ENCODE data around the gene EYA2.

The EYA2 gene

DNA sequence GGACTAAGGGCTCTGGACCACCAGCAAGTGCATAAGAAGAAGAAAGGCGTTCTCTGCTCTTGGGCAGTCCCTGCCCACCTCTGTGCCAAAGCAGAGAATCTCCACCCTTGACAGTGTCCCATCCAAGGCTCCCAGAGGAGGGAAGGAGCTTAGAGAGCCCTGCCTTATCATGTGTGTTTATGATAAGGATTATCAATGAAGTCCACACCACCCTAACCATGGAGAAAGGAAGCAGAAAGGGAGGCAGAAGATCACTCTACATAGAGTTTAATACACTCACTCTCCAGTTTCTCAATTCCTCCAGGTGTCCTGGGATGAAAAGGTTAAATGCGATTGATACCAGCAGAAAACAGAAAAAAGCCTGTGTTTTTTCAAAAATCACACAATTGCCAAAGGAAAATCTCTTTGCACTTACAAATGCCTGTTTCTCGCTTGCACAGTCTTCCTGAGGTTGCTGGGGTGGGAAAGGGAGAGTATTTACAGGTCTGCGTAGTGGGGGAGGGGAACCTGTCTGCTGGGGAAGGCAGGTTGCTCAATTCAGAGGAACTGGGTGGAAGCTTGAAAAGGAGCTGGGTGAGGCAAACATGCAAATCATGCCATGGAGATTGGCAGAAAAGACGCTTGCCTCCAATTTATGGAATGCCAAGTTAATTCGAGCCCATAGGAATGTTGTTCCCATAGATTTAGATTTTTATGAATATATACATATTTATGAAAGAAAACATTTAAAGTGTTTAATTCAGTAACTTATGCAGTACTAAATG lies 104.0 kb downstream of the EYA2 start:
- in situ Hi-C loops (cut with HindIII; ENCODE audit: low sequenced_read_pairs) = loop anchor here (5.0 kb wide), 2 partner anchors 51 to 89 kb away; no protein-coding TSS in a partner anchor

DNA sequence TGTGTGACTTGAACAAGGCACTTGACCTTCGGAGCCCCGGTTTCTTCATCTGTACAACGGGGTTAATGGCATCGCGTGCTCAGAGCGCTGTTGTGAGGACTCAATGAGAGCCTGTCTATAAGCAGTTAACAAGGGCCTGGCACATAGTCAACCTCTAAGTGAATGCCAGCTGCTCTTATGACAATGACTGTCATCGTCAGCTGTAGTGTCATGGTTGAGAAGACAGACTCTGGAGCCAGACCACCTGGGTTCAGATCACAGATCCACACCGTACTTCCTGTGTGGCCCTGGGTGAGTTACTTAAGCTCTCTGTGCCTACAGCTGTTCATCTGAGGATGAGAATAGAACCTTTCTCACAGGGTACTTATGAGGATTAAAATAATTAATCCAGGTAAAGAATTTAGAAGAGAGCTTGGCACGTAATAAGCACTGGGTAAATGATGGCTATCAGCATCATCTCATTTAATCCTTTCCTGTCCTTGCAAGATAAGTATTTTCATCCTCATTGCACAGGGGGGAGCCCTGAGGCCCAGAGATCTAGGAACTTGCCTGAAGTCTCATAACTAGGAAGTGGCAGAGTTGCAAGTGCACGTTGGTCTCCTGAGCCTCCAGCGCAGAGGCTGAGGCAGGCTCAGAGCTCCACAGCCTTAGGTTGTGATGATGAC lies 105.3 kb downstream of the EYA2 start:
- in situ Hi-C loops (cut with HindIII; ENCODE audit: low sequenced_read_pairs) = loop anchor here (5.0 kb wide), 2 partner anchors 53 to 87 kb away; no protein-coding TSS in a partner anchor

DNA sequence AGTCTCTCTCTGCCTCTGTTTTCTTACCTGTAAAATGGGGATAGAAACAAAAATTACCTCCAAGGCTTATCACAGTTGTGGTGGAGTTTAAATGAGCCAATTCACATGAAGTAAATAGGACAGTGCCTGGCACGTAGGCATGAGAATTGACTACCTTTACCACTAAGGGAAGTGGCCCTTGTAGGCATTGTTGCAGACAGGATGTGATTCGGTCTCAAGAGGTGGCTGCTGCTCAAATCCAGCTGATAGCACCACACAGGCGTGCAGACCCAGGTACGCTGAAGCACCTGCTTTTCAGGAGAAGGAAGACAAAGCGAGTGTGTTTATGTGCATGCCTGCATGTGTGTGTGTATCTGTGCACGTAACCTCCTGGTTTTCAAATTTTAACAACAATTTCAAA lies 108.6 kb downstream of the EYA2 start:
- in situ Hi-C loops (cut with HindIII; ENCODE audit: low sequenced_read_pairs) = no loop called here

DNA sequence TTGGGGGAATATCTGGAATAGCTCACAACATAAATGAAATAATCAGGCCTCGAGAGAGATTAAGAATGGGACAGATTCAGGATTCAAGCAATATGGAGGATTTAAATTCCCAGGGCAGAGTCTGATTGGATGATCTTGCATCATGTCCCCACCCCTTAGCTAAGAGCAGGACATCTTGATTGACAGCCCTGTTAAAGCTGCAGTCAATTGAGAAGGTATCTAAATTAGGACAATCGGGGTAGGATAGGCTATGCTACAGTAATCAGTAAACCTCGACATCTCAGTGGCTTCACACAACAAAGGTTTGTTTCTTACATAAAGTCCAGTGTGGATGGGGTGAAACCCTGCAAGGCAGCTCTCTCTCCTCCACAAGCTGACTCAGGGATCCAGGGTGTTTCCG lies 109.5 kb downstream of the EYA2 start:
- in situ Hi-C loops (cut with HindIII; ENCODE audit: low sequenced_read_pairs) = no loop called here

GRCh38 chr20:47007826-47008655 lies 113.4 kb downstream of the EYA2 start:
- in situ Hi-C loops (cut with HindIII; ENCODE audit: low sequenced_read_pairs) = no loop called here

GRCh38 chr20:47008842-47009518 lies 114.3 kb downstream of the EYA2 start:
- in situ Hi-C loops (cut with HindIII; ENCODE audit: low sequenced_read_pairs) = no loop called here

GRCh38 chr20:47009784-47010183 lies 115.1 kb downstream of the EYA2 start:
- in situ Hi-C loops (cut with HindIII; ENCODE audit: low sequenced_read_pairs) = no loop called here

DNA sequence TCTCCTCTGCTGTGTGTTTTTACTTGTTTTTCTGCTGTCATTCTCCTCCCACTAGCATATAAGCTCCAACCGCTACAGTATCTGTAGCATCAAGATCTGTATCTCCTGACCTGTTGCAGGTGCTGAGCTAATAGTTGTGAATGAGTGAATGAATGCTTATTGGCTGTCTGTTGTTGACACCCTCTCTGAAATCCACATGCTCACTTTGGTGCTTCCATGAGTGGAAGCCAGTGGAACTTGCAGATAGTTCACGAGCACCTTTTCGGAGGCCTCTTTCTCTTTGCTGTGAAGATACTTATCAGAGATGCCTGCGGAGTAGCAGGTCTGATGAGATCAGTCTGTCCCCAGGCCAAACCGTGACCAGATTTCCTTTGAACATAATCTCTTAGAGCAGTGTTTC lies 117.3 kb downstream of the EYA2 start:
- in situ Hi-C loops (cut with HindIII; ENCODE audit: low sequenced_read_pairs) = no loop called here

GRCh38 chr20:47013606-47014005 lies 119.0 kb downstream of the EYA2 start:
- in situ Hi-C loops (cut with HindIII; ENCODE audit: low sequenced_read_pairs) = no loop called here

GRCh38 chr20:47016068-47016664 lies 121.5 kb downstream of the EYA2 start:
- in situ Hi-C loops (cut with HindIII; ENCODE audit: low sequenced_read_pairs) = no loop called here

GRCh38 chr20:47018381-47018780 lies 123.7 kb downstream of the EYA2 start:
- in situ Hi-C loops (cut with HindIII; ENCODE audit: low sequenced_read_pairs) = no loop called here

DNA sequence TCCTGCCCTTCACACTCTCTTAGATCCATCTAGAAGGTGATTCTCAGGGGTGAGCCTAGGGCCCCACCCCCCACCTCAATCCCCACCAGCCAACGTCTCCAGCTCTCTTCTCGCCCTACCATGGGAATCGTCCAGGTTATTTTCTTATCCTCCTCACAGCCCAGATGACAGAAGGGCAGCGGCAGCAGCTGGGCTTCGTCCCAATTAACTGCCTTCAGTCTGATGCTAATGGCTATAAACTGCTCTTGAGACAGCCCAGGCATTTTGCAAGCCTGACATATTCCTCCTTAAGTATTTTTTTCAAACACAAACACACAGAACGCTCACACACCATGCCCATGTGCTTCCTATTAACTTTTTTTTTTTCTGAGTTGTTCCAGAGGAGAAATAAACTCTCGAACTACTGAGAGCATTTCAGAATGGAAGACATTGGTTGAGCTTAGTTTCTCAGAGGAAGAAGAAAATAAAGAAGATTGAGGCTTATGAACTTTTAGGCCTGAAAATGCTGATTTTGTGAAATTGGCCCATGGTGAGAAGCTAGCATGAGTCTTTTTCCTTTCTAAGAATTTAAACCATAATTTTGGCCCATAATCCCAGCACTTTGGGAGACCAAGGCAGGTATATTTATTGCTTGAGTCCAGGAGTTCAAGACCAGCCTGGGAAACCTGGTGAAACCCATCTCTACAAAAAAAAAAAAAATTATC lies 124.6 kb downstream of the EYA2 start:
- in situ Hi-C loops (cut with HindIII; ENCODE audit: low sequenced_read_pairs) = no loop called here

GRCh38 chr20:47020231-47020630 lies 125.6 kb downstream of the EYA2 start:
- in situ Hi-C loops (cut with HindIII; ENCODE audit: low sequenced_read_pairs) = loop anchor here (5.0 kb wide), 1 partner anchor 67 kb away; no protein-coding TSS in a partner anchor

- in situ Hi-C loops (cut with HindIII; ENCODE audit: low sequenced_read_pairs) = loop anchor here (5.0 kb wide), 1 partner anchor 65 kb away; no protein-coding TSS in a partner anchor
Observed at GRCh38 chr20:47021850-47022249, 127.2 kb downstream of the EYA2 start.

DNA sequence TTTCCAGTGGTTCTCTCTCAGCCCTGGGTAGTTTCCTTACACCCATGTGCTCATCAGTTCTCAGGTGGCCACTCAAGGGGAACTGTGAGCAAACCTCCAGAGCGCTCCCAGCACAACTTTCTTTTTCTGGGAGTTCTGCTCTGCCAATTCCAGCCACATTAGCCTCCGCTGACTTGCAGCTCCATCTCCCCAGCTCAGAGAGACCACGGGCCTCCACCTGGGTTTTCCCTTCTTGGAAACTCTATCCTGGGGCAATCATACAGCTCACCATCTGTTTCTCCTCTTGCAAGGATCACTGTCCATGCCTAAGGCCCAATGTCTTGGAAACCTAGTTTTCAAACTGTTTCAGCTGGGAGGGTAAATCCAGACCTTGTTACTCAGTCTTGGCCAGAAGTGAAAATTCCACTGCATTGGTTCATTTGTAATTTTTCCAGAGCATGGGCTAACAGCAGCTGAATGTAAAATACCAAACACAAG lies 129.9 kb downstream of the EYA2 start:
- in situ Hi-C loops (cut with HindIII; ENCODE audit: low sequenced_read_pairs) = loop anchor here (5.0 kb wide), 1 partner anchor 63 kb away; no protein-coding TSS in a partner anchor

DNA sequence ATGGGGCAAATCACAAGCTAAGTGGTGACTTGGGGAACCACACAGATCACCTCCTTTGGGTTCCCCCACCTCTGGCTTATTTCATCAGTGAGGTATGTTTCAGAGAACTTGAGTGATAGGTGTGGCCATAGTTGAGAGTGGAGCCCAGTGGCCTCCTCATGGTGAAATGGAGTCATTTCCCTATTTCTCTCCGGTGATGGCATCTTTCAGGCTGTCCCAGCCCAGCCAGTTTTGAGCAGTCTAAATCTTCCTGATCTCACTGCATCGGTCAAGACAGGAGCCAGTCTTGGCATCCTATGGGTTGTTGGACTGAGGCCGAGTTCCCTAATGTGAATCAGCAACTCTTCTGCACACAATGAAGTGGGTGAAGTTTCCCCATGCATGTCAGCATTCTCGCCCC lies 132.4 kb downstream of the EYA2 start:
- in situ Hi-C loops (cut with HindIII; ENCODE audit: low sequenced_read_pairs) = no loop called here

- in situ Hi-C loops (cut with HindIII; ENCODE audit: low sequenced_read_pairs) = no loop called here
Observed at GRCh38 chr20:47027456-47027855, 132.8 kb downstream of the EYA2 start.

DNA sequence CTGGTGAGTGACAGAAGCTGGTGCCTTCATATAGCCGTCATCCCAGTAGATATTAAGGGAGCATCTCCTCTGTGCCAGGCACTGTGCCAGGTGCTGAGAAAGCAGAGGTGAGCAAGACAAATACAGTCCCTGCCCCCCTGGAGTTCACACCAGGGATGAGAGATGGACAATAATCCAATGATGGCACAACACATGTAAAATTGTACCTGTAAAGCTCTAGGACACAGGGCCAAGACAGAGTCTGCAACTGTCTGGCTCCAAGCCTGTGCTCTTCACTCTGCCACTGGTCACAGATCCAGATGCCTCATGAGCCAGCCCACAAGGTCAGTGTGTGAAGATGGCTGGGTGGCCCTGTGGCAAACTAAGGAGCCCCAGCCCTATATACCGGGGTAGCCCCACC lies 133.8 kb downstream of the EYA2 start:
- in situ Hi-C loops (cut with HindIII; ENCODE audit: low sequenced_read_pairs) = no loop called here

DNA sequence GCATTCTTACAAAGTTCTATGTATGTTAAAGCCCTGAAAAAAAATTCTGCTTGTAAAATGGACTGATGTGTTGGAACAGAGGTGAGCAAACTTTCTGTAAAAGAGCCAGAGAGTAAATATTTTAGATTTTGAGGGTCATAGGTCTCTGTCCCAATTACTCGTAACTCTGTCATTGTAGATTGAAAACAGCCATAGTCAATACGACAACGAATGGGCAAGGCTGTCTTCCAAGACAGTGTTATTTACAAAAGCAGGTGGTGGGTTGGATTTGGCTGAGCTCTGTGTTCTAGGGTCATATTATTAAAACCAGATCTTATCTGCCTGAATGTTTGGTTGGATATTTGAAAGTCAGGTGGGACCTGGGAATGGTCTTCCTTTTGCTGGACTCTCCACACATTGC lies 135.2 kb downstream of the EYA2 start:
- in situ Hi-C loops (cut with HindIII; ENCODE audit: low sequenced_read_pairs) = no loop called here
